Uterus (tissue), 2 donors: ENCODE data around the gene UBTF.

Experiments
- POLR2A ChIP-seq, 2 donors: fragments of 450-650 bp; IDR thresholded peaks; one replicate each; pipeline ENCODE4 v1.6.1; 2016; ENCODE audit warnings: antibody characterized with exemption in 2 of 2, mild to moderate bottlenecking in 1 of 2, moderate library complexity in 1 of 2
- TF ChIP-seq, protein P1 (sequence below), 4 experiments: fragments of 200-600 bp in 2 of 4; fragments of 450-650 bp in 2 of 4; sonication (generic) in 2 of 4; IDR thresholded peaks; one replicate each; pipeline ENCODE4 v1.5.1; 2016 to 2019; ENCODE audit warnings: antibody characterized with exemption in 4 of 4, mild to moderate bottlenecking in 2 of 4, moderate library complexity in 1 of 4

DNA sequence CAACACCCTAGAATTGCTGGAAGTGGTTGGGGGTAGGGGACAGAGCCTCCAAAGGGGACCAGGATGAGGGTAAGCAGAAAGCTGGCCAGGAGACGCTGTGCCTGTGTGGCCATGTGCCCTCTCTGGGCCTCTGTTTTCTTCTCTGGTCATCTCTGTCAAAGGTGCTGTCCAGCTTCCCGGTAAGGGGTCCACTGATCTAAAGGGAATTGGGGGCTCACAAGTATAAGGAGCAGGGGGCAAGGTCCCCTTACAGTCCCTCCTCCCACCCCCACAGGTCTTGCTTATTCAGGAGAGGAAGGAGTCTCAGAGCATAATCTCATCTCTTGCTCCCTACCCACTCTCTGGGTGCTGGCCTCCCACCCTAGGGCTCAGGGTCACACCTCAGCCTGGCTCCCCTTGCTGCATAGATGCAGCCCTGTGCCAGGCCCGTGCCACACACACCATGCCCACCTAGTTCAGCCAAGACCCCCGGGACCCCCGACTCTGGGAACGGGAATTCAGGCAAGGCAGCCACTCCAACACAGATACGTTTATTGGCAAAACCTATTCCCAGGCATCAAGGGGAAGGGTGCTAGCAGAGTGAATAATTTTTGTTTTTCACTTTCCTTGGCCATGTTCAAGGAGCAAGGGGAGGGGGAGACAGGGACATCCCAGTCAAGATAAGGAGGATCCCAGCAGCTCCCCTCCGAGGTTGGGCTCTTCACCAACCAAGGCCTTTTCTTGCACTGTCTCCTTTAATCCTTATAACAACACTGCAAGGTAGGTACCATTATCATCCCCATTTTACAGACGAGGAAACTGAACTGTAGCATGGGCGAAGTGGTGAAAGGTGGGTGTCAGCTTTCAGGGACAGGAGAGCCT is 28.6 kb upstream of the UBTF start:
- TF ChIP-seq, protein P1, sequence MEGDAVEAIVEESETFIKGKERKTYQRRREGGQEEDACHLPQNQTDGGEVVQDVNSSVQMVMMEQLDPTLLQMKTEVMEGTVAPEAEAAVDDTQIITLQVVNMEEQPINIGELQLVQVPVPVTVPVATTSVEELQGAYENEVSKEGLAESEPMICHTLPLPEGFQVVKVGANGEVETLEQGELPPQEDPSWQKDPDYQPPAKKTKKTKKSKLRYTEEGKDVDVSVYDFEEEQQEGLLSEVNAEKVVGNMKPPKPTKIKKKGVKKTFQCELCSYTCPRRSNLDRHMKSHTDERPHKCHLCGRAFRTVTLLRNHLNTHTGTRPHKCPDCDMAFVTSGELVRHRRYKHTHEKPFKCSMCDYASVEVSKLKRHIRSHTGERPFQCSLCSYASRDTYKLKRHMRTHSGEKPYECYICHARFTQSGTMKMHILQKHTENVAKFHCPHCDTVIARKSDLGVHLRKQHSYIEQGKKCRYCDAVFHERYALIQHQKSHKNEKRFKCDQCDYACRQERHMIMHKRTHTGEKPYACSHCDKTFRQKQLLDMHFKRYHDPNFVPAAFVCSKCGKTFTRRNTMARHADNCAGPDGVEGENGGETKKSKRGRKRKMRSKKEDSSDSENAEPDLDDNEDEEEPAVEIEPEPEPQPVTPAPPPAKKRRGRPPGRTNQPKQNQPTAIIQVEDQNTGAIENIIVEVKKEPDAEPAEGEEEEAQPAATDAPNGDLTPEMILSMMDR (IDR thresholded peaks at IDR 0.05) = no peak
- no peak for TF ChIP-seq POLR2A (IDR thresholded peaks at IDR 0.05)
